Jurkat, Clone E6-1 (cell line): ENCODE results near the gene SELENOT.

Source experiments
- DNase-seq: peaks from one replicate; pipeline ENCODE4 v3.0.0-alpha.2; 2011; ENCODE audit warnings: low read depth, low spot score
- H3K4me3 ChIP-seq: 2 replicates; pipeline ENCODE4 v1.5.1; 2011; ENCODE audit warnings: mild to moderate bottlenecking, low read length, control low read depth, moderate library complexity

Gene SELENOT

GRCh38 chr3:150640256-150640655 is 37.1 kb downstream of the SELENOT start:
- no peak overlapping the region for H3K4me3 ChIP-seq
- no peak for DNase-seq

- no peak overlapping the region for H3K4me3 ChIP-seq
- DNase-seq, result no peak
Observed at GRCh38 chr3:150653110-150653561, 50.0 kb downstream of the SELENOT start.

- no peak overlapping the region for H3K4me3 ChIP-seq
- no peak for DNase-seq
Observed at GRCh38 chr3:150656316-150656715, 53.2 kb downstream of the SELENOT start.

- DNase-seq, result no peak
- no peak overlapping the region for H3K4me3 ChIP-seq
Observed at GRCh38 chr3:150662410-150663200, 59.5 kb downstream of the SELENOT start.

- H3K4me3 ChIP-seq, result no peak overlapping the region
- DNase-seq, result no peak
Observed at GRCh38 chr3:150663461-150663860, 60.3 kb downstream of the SELENOT start.

GRCh38 chr3:150666167-150666566 is 63.0 kb downstream of the SELENOT start:
- peak; percentile 70 for DNase-seq
- H3K4me3 ChIP-seq, result no peak overlapping the region

- H3K4me3 ChIP-seq, result no peak overlapping the region
- no peak for DNase-seq
Observed at GRCh38 chr3:150673966-150674365, 70.8 kb downstream of the SELENOT start.

- no peak for DNase-seq
- no peak overlapping the region for H3K4me3 ChIP-seq
Observed at GRCh38 chr3:150675587-150675986, 72.5 kb downstream of the SELENOT start.
